Prostate gland (tissue), 2 donors: ENCODE data around the gene CCDC88B. TPM values are rescaled to one million over a fixed set of nuclear protein-coding genes. Genes with fewer than 3 reads are reported as not detected.

Experiments
- DNase-seq: peaks from one replicate; pipeline ENCODE4 v3.0.0-alpha.2; 2019; ENCODE audit warnings: low spot score
- H3K27ac ChIP-seq, 2 donors: fragments of 200-600 bp; sonication (generic); 2 replicates each; pipeline ENCODE4 v1.5.1; 2017 to 2019
- H3K27me3 ChIP-seq: fragments of 200-600 bp; sonication (generic); replicated peaks from 2 replicates; pipeline ENCODE4 v1.5.1; 2019; ENCODE audit not compliant: insufficient read depth
- H3K36me3 ChIP-seq, 2 donors: fragments of 200-600 bp; sonication (generic); 1 replicate in 1 of 2; 2 replicates in 1 of 2; pipeline versions ENCODE4 v1.5.1 to v1.8.1; 2017 to 2019
- H3K4me1 ChIP-seq: fragments of 200-600 bp; sonication (generic); replicated peaks from 2 replicates; pipeline ENCODE4 v1.5.1; 2019
- H3K4me3 ChIP-seq, 2 donors: fragments of 200-600 bp; sonication (generic); 2 replicates each; pipeline ENCODE4 v1.5.1; 2017 to 2019
- H3K9me3 ChIP-seq: fragments of 200-600 bp; sonication (generic); 2 replicates; pipeline ENCODE4 v1.5.1; 2017
- POLR2A ChIP-seq: fragments of 450-650 bp; IDR thresholded peaks from one replicate; pipeline ENCODE4 v1.6.1; 2016; ENCODE audit warnings: antibody characterized with exemption, mild to moderate bottlenecking
- POLR2AphosphoS5 ChIP-seq: sonication (generic); formaldehyde crosslinking; IDR thresholded peaks from one replicate; pipeline ENCODE4 v1.6.1; 2017; ENCODE audit warnings: antibody characterized with exemption
- WGBS: methylation state at CpG from one replicate; pipeline ENCODE4 v1.1.5; 2018; 5-methylcytosine and 5-hydroxymethylcytosine counted together
- intact Hi-C: fragments of 100-400 bp; cut with DNase I; formaldehyde crosslinking; loops from one replicate; pipeline ENCODE4 v1.14.2; 2022
- microRNA counts, 2 donors: library from miRNA; unstranded; fragments of <30 nt; microRNA quantifications; one replicate each; lab custom pipeline; 2016 to 2017
- microRNA-seq: library from miRNA; unstranded; fragments of <30 nt; microRNA quantifications from one replicate; pipeline ENCODE4, GENCODE V29; 2016
- small RNA-seq, 2 donors: library from RNA; depleted of rRNA; stranded (forward); fragments of <200 nt; gene quantifications; one replicate each; pipeline ENCODE3, GENCODE V24; 2016
- total RNA-seq, 2 donors: library from RNA; depleted of rRNA; stranded (reverse); fragments of >200 nt; gene quantifications; one replicate each; pipeline ENCODE4 v1.1.0, GENCODE V29; 2016
- TF ChIP-seq, protein P1 (sequence below), 4 experiments: fragments of 200-600 bp in 2 of 4; fragments of 450-650 bp in 2 of 4; sonication (generic) in 2 of 4; IDR thresholded peaks; 1 replicate in 3 of 4; 2 replicates in 1 of 4; pipeline ENCODE4 v1.5.1; 2016 to 2019; ENCODE audit warnings: antibody characterized with exemption in 4 of 4, mild to moderate bottlenecking in 2 of 4, moderate library complexity in 2 of 4

Gene CCDC88B
- total RNA-seq, 2 donors from 2014 or later, result 3.0 to 10.0 TPM

DNA sequence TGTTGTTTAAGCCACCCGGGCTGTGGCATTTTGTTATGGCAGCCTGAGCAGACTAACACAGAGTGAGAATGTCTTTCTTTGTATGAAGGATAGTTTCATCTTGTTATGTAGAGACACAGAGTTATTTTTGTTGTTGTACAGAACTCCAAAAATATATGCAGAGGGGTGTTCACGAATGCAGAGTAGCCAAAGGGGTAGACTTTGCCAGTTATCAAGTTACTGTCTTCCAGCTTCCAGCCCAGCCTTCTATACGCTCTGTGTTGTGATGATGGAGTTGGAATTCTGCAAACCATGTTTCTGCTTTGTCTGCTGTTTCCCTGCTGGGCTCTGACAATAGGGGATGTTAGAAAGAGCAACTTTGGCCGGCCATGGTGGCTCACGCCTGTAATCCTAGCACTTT, 63.1 kb downstream of the CCDC88B start:
- 81% methylated on average over 5 of the region's 5 CpGs for WGBS
- no peaks in the 10 kb centered on the region for H3K27me3 ChIP-seq

DNA sequence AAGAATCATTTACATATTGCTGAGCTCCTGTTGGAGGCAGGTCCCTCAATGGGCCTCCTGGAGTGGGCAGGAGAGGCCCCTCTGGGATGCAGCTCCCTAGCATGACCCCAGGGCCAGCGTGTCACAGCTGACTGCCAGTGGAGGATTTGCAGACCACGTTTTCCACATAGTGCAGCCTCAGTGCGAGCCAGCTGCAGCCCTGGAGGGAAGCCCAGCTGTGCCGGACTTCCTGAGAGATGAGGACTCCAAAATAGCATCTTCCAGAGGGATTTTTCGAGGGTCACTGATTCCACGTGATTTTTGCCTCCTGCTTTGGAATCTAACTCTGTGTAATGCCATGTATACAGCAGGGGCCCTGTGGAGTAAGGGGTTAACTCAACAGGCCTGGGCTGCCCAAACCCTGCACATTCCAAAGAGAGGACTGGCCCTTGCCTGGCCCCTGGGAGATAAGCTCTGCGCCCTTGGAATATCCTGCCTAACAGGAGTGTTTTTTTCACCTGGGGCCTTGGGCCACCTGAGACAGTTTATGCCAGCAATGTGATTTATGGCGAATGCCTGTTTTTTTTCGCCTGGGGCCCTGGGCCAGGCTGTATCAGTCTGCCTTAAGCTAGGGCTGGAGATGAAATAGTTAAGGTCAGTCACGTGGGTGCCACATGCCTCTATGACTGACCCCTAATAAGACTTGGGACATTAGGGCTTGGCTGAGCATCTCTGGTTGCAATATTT, 66.4 kb downstream of the CCDC88B start:
- TF ChIP-seq POLR2A (no peak), POLR2AphosphoS5 (no peak)
- TF ChIP-seq, protein P1, sequence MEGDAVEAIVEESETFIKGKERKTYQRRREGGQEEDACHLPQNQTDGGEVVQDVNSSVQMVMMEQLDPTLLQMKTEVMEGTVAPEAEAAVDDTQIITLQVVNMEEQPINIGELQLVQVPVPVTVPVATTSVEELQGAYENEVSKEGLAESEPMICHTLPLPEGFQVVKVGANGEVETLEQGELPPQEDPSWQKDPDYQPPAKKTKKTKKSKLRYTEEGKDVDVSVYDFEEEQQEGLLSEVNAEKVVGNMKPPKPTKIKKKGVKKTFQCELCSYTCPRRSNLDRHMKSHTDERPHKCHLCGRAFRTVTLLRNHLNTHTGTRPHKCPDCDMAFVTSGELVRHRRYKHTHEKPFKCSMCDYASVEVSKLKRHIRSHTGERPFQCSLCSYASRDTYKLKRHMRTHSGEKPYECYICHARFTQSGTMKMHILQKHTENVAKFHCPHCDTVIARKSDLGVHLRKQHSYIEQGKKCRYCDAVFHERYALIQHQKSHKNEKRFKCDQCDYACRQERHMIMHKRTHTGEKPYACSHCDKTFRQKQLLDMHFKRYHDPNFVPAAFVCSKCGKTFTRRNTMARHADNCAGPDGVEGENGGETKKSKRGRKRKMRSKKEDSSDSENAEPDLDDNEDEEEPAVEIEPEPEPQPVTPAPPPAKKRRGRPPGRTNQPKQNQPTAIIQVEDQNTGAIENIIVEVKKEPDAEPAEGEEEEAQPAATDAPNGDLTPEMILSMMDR (IDR thresholded peaks at IDR 0.05), result no peak
- no peaks in the 10 kb centered on the region for H3K36me3 ChIP-seq
- no peaks in the 10 kb centered on the region for H3K27me3 ChIP-seq
- 60% methylated on average over 10 of the region's 10 CpGs for WGBS
- H3K27ac ChIP-seq, result no peak overlapping the region
- no peaks in the 10 kb centered on the region for H3K4me1 ChIP-seq
- no peaks in the 10 kb centered on the region for H3K9me3 ChIP-seq
- no peak for DNase-seq
- intact Hi-C loops, result no loop called here
- no peak overlapping the region for H3K4me3 ChIP-seq

More for the DNA sequence above, 63.1 kb downstream of the CCDC88B start:
- H3K4me3 ChIP-seq, result no peak overlapping the region
- H3K4me1 ChIP-seq, result no peaks in the 10 kb centered on the region
- no peaks in the 10 kb centered on the region for H3K36me3 ChIP-seq
- no peaks in the 10 kb centered on the region for H3K9me3 ChIP-seq
- no peak for DNase-seq
- intact Hi-C loops, result no loop called here
- TF ChIP-seq POLR2A, result no peak
- TF ChIP-seq, protein P1 (IDR thresholded peaks at IDR 0.05), result no peak
- TF ChIP-seq POLR2AphosphoS5, result no peak
- no peak overlapping the region for H3K27ac ChIP-seq

MicroRNA genes within 50 kb of the gene (microRNA counts, 767-probe panel; counts per million panel counts)
- 0 to 431 counts per million in 2 donors for microRNA hsa-miR-1237 (lab: Ali Mortazavi, UCI)

Small RNAs within 50 kb of the gene (microRNA-seq; reads per million reads assigned to microRNA genes)
- gene MIR1237, result 1.1 reads per million, percentile 11 among the genes with 10 or more reads in this experiment
- gene MIR7155, result not detected

Small RNAs within 50 kb of the gene (small RNA-seq; reads per million reads assigned to genes)
- gene MIR1237 (0 reads per million in 2 donors), gene MIR7155 (0 to 0.19 reads per million in 2 donors), gene RF00019 (0 reads per million in 2 donors)

Other genes starting within 250 kb of the CCDC88B start
- gene MACROD1, start 174.1 kb upstream of the CCDC88B start, total RNA-seq, result 10 to 100 TPM; 33.5 to 68.2 TPM
- 100 to 1,000 TPM; 104 to 139 TPM for gene STIP1, start 154.0 kb upstream of the CCDC88B start, total RNA-seq
- gene FERMT3, start 133.5 kb upstream of the CCDC88B start, total RNA-seq, result 10 to 100 TPM in 1 of 2 donors, 1 to 10 TPM in 1; 5.3 to 12.8 TPM
- gene TRPT1, start 114.0 kb upstream of the CCDC88B start, total RNA-seq, result 10 to 100 TPM; 63.6 to 87.7 TPM
- gene NUDT22, start 113.9 kb upstream of the CCDC88B start, total RNA-seq, result 10 to 100 TPM; 89.5 to 90.8 TPM
- gene DNAJC4, start 109.7 kb upstream of the CCDC88B start, total RNA-seq, result 10 to 100 TPM; 55.8 to 63.8 TPM
- gene VEGFB, start 105.6 kb upstream of the CCDC88B start, total RNA-seq, result 10 to 100 TPM; 50.9 to 91.2 TPM
- gene FKBP2, start 99.1 kb upstream of the CCDC88B start, total RNA-seq, result 100 to 1,000 TPM; 138 to 164 TPM
- 10 to 100 TPM; 60.5 to 69.3 TPM for gene PPP1R14B, start 93.3 kb upstream of the CCDC88B start, total RNA-seq
- gene PLCB3, start 88.7 kb upstream of the CCDC88B start, total RNA-seq, result 10 to 100 TPM; 26.3 to 43.1 TPM
- 100 to 1,000 TPM; 140 to 161 TPM for gene BAD, start 55.5 kb upstream of the CCDC88B start, total RNA-seq
- 10 to 100 TPM; 38.8 to 94.9 TPM for gene GPR137, start 54.4 kb upstream of the CCDC88B start, total RNA-seq
- gene KCNK4, start 48.9 kb upstream of the CCDC88B start, total RNA-seq, result not detected
- 10 to 100 TPM in 1 of 2 donors, not detected in 1; 44.3 TPM for gene CATSPERZ, start 39.8 kb upstream of the CCDC88B start, total RNA-seq
- gene ESRRA, start 34.7 kb upstream of the CCDC88B start, total RNA-seq, result 10 to 100 TPM; 38.7 to 54.7 TPM
- 100 to 1,000 TPM; 328 to 400 TPM for gene TRMT112, start 22.6 kb upstream of the CCDC88B start, total RNA-seq
- 100 to 1,000 TPM; 224 to 303 TPM for gene PRDX5, start 22.1 kb upstream of the CCDC88B start, total RNA-seq
- 10 to 100 TPM; 18.9 to 23.7 TPM for gene RPS6KA4, start 19.0 kb downstream of the CCDC88B start, total RNA-seq
- not detected for gene SLC22A11, start 215.7 kb downstream of the CCDC88B start, total RNA-seq